C4-2B (cell line): ENCODE results near the gene AGTRAP.

ENCODE experiments used
- ZFX ChIP-seq: fragments of 450-650 bp; IDR thresholded peaks from 2 replicates; pipeline ENCODE4 v1.6.1; 2017
- TF ChIP-seq, protein P1 (sequence below): fragments of 450-650 bp; conservative IDR thresholded peaks from 2 replicates; pipeline ENCODE4 v1.5.1; 2017; ENCODE audit warnings: mild to moderate bottlenecking

DNA sequence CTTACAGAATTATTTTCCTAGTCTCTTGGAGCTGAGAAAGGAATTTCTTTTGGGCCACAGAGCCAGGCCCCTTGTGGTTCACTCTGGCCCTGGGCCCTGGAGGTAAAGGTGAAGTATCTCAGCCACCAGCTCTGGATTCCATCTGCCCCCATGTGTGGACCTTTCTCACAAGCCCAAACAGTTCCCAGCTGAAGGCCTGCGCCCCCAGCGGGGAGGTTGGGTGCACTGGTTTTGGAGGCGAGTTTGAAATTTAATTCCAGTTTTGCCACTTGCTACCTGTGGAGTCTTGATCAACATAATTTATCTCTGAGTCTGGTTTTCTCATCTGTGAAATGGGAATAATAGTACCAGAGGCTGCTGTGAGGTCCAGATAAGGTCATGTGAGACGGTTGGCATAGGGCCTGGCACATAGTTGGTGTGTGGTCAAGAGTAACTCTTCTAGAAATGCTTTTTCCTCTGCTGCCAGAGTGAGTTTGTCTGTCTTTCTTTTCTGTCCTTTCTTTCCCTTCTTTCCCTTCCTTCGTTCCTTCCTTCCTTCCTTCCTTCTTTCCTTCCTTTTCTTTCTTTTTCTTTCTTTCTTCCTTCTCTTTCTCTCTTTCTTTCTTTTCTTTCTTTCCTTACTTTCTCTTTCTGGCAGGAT lies 6.1 kb downstream of the AGTRAP start:
- TF ChIP-seq, protein P1, sequence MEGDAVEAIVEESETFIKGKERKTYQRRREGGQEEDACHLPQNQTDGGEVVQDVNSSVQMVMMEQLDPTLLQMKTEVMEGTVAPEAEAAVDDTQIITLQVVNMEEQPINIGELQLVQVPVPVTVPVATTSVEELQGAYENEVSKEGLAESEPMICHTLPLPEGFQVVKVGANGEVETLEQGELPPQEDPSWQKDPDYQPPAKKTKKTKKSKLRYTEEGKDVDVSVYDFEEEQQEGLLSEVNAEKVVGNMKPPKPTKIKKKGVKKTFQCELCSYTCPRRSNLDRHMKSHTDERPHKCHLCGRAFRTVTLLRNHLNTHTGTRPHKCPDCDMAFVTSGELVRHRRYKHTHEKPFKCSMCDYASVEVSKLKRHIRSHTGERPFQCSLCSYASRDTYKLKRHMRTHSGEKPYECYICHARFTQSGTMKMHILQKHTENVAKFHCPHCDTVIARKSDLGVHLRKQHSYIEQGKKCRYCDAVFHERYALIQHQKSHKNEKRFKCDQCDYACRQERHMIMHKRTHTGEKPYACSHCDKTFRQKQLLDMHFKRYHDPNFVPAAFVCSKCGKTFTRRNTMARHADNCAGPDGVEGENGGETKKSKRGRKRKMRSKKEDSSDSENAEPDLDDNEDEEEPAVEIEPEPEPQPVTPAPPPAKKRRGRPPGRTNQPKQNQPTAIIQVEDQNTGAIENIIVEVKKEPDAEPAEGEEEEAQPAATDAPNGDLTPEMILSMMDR, result no peak
- no peak for TF ChIP-seq ZFX
